NCI-H446 (cell line): ENCODE data around the gene GPR89B.
A peak's percentile ranks its signal among the peaks of the same experiment; 100 is the strongest.
"Not testable (repeated sequence)": the region's sequence is repeated elsewhere in the genome, so short reads cannot be mapped to it uniquely, and the experiment has no call there.

ENCODE experiments used
- DNase-seq, 2 experiments: peaks; one replicate each; lab custom pipeline; 2025; lab: John Stamatoyannopoulos, UW

GPR89B gene

GRCh38 chr1:148032690-148033089 is 104.5 kb downstream of the GPR89B start:
- not testable (repeated sequence) for DNase-seq

GRCh38 chr1:148033147-148033546 is 104.9 kb downstream of the GPR89B start:
- DNase-seq: not testable (repeated sequence)

- DNase-seq: not testable (repeated sequence)
Measured at GRCh38 chr1:148037850-148038461, 109.7 kb downstream of the GPR89B start.

- peak; percentile 65 to 92 for DNase-seq
Measured at GRCh38 chr1:148038462-148039333, 110.5 kb downstream of the GPR89B start.
